GM10248 (cell line): ENCODE measurements around the gene GNRH2.

ENCODE experiments used
- CTCF ChIA-PET: fragments of 300-600 bp; sonication (Branson Sonifier 250); formaldehyde crosslinking; extraction: SDS; loops from one replicate; lab custom pipeline; 2021; ENCODE audit warnings: antibody characterized with exemption; lab: Yijun Ruan, JAX
- POLR2A ChIA-PET: fragments of 350-650 bp; sonication (Branson Sonifier 250); formaldehyde crosslinking; extraction: SDS; loops from one replicate; lab custom pipeline; 2020; ENCODE audit warnings: antibody characterized with exemption; lab: Yijun Ruan, JAX
- DNase-seq: peaks from one replicate; pipeline ENCODE4 v3.0.0; 2012; ENCODE audit errors: extremely low spot score
- TF ChIP-seq, protein P1 (sequence below): IDR thresholded peaks from 2 replicates; pipeline ENCODE4 v1.5.1; 2012; ENCODE audit warnings: mild to moderate bottlenecking, low read depth; ENCODE audit errors: extremely low read depth, missing control alignments, control extremely low read depth

GNRH2 gene

GRCh38 chr20:3090565-3090964, 47.1 kb downstream of the GNRH2 start:
- DNase-seq: no peak
- TF ChIP-seq, protein P1, sequence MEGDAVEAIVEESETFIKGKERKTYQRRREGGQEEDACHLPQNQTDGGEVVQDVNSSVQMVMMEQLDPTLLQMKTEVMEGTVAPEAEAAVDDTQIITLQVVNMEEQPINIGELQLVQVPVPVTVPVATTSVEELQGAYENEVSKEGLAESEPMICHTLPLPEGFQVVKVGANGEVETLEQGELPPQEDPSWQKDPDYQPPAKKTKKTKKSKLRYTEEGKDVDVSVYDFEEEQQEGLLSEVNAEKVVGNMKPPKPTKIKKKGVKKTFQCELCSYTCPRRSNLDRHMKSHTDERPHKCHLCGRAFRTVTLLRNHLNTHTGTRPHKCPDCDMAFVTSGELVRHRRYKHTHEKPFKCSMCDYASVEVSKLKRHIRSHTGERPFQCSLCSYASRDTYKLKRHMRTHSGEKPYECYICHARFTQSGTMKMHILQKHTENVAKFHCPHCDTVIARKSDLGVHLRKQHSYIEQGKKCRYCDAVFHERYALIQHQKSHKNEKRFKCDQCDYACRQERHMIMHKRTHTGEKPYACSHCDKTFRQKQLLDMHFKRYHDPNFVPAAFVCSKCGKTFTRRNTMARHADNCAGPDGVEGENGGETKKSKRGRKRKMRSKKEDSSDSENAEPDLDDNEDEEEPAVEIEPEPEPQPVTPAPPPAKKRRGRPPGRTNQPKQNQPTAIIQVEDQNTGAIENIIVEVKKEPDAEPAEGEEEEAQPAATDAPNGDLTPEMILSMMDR: no peak
- POLR2A ChIA-PET: no interaction called here
- CTCF ChIA-PET: interaction anchor here (1.4 to 2.2 kb wide), 2 partner anchors 10 to 17 kb away, joined by 3 to 5 read pairs; no protein-coding TSS in a partner anchor

- ChIA-PET POLR2A (interaction anchor here (0.6 kb wide), 1 partner anchor 9 kb away, joined by 3 read pairs; no protein-coding TSS in a partner anchor), CTCF (interaction anchor here (1.0 to 1.2 kb wide), 2 partner anchors 17 to 23 kb away, joined by 3 to 4 read pairs; no protein-coding TSS in a partner anchor)
- TF ChIP-seq, protein P1: no peak
- DNase-seq: no peak
Measured at GRCh38 chr20:3092611-3093379, 49.4 kb downstream of the GNRH2 start.

GRCh38 chr20:3093861-3094361, 50.5 kb downstream of the GNRH2 start:
- POLR2A ChIA-PET: no interaction called here
- CTCF ChIA-PET: no interaction called here
- no peak for DNase-seq
- TF ChIP-seq, protein P1: no peak

GRCh38 chr20:3094848-3095629, 51.6 kb downstream of the GNRH2 start:
- CTCF ChIA-PET: no interaction called here
- DNase-seq: no peak

More at GRCh38 chr20:3094848-3095629, 51.6 kb downstream of the GNRH2 start:
- TF ChIP-seq, protein P1: no peak
- POLR2A ChIA-PET: no interaction called here
